Measurements from ENCODE around the gene GUK1.
A peak's percentile ranks its signal among the peaks of the same experiment; 100 is the strongest.

Gene GUK1

DNA sequence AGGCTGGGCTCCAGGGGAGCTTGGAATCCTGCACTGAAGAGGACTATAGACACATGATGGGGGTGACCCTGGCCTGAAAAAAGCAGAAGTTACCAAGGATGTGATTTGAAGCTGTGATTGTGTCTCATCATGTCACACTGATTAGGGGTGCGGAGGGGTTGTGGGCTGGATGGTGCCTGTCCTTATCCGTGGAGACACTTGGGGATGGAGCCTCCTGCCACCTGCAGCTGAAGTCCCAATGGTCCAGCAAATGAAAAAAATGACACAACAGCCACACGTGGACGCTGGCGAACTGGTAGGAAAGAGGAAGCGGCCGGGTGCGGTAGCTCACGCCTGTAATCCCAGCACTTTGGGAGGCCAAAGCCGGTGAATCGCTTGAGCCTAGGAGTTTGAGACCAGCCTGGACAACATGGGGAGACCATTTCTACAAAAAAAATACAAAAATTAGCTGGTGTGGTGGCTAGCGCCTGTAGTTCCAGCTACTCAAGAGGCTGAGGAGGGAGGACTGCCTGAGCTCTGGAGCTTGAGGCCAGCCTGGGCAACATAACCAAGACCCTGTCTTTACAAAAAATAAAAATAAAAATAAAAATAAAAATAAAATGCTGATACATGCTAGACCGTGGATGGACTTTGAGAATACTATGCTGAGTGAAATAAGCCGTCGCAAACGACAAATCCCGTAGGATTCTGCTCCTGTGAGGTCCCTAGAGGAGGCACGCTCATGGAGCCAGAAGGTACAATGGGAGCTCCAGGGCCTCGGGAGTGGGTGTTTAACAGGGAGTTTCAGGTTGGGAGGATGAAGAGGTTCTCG, 24.7 kb downstream of the GUK1 start:
- no peak for DNase-seq

DNA sequence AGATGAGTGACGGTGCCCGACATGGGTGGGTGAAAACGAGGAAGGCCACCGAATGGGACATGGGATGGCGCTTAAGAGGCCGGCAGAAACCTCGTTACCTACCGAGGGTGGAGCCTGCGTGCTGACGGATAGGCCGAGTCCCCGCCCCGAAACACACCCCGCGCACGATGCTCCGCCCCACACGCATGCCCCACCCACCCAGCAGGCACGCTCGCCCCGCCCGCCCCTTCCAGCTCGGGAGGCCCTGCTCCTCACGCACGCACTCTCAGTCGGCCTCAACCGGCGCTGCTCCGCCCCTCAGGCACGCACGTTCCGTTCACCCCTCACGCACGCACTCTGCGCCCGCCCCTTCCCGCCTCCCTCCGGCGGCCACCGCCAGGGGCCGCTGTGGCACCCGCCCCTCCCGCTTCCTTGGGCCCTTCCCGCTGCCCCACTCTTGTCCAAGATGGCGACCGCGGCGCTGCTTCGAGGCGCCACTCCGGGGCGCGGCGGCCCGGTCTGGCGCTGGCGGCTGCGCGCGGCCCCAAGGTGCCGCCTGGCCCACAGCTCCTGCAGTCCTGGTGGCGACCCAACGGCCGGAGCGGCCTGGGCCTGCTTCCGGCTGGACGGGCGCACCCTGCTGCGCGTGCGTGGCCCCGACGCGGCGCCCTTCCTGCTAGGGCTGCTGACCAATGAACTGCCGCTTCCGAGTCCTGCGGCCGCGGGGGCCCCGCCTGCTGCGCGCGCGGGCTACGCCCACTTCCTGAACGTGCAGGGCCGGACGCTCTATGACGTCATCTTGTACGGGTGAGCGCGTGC, 25.5 kb downstream of the GUK1 start, which contains the start of gene IBA57:
IBA57 (plus strand) TSS at position 433 of the 798 bp plus-strand sequence; CDS start at position 446, 13 bp downstream.
- DNase-seq: peak; percentile 100

DNA sequence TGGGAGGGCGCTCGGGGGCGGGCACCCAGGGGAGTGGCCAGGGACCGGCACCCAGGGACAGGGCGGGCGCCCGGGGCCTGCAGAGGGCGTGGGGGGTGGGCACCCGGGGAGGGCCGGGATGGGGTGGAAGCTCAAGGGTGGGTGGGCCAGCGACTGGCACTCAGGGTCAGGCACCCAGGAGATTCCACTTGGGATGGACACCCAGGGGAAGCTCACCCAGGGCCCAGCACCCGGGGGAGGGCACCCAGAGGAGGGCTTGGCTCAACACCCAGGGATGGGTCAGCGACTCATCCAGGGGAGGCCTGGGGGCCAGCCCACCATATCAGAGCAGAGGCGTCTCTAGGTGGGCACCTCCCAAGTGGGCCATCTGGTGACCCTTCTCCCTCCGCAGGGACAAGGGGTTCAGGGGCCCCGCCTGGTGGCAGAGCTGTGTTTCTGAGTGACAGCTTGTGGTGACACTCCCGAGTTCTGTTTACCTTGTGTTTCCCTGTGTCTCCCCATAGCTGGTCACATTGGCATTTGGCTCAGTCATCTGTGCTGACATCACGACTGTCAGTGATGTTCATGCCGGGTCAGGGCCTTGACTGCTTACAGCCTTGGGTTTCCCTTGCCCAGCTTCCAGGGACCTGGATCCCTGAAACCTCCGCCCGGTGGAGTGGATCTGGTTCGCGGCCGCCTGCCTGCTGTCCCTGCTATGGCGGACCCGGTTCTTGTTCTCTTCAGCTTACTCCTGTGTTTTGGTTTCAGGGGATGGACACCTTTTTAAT, 26.3 kb downstream of the GUK1 start:
- peak; percentile 57 for DNase-seq

DNA sequence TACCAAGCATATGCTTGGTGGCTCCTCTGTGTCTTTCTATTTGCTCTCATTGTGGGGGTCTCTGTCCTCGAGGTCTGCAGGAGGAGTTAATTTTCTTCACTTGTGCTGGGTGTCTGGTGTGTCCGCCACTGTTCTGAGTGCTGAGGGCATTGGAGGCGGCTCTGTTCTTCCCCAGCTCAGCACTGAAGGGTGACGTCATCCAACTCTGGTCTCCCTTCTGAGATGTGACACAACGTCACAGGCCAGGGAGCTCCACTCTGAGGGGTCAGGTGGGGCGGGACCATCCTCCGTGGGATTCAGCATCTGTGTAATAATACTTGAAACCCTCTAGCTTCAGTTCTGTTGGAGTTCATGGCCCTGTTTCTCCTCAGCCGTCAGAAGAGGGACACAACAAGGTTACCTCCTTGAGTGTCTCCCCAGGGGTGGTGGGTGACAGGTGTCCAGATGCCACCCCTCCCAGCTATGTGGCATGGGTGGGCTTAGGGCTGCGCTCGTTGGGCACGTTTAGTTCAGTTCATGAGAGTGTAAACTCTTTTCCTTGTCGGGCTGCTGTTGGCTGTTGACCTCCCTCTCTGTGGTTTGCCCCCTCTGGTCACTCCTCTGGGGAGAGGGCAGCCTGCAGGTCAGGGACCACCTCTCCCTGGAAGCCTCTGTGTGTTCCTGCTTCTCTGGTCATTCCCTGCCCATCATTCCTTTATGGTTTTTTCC, 28.6 kb downstream of the GUK1 start:
- DNase-seq: no peak

DNA sequence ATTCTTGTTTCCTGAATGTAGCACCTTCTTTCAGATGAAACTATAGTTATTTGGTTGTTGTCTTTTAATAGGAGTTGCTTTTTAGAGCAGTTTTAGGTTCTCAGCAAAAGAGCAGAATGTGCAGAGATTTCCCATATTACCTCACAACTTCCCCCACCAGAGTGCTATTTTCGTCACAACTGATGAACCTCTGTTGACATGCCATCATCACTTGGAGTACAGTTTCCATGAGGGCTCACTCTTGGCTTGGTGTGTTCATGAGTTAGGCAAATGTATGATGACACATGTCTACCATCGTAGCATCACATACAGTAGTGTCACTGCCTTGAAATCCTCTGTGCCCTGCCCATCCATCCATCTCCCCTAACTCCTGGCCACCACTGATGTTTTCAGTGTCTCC, 29.3 kb downstream of the GUK1 start:
- DNase-seq: no peak

DNA sequence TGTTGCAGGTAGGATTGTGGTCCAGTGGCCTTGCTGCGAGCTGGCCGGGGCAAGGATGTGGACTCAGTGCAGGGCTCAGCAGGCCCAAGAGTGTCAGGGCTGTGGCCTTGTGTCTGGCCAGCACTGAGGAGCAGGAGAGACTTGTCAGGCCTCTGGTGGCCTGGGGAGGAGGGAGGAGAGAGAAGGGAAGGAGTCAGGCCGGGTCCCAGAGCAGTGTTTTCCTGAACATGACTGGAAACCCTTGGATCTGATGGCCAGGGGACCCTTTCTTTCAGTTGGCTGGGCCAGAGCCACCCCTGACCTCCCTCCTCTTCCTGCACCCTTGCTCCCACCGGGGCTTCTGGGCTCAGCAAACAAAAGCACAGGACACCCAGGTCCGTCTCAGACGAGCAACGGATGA, 30.6 kb downstream of the GUK1 start:
- DNase-seq: no peak

DNA sequence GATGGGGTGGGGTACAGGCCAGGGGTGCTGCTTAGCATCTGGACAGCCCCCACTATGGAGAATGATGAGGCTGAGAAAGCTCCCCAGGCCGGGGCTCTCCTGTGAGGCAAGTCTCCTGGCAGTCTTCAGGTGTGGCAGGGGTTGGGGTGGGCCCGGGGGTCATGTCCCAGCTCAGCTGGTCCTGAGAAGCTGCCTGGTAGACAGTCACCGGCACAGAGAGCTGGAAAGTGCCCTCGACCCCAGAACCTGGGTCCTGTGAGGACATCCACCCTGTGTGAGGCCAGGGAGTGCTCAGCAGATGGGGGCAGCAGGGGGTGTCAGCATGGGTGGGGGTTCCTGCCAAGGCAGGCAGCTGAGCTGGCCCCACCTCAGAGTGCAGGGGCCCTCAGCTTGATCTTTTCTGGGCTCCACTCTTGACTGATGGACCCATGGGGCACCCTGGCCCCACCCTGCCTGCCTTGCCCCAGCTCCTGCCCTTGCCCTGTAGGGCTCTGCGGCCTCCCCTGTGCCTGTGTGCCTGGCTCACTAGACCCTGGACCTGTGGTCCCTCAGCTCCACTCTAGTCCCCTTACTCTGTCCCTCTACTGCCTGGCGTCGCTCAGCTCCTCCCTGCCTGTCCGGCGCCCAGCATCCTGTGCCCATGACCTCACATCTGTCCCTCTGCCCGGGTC, 31.3 kb downstream of the GUK1 start:
- no peak for DNase-seq

DNA sequence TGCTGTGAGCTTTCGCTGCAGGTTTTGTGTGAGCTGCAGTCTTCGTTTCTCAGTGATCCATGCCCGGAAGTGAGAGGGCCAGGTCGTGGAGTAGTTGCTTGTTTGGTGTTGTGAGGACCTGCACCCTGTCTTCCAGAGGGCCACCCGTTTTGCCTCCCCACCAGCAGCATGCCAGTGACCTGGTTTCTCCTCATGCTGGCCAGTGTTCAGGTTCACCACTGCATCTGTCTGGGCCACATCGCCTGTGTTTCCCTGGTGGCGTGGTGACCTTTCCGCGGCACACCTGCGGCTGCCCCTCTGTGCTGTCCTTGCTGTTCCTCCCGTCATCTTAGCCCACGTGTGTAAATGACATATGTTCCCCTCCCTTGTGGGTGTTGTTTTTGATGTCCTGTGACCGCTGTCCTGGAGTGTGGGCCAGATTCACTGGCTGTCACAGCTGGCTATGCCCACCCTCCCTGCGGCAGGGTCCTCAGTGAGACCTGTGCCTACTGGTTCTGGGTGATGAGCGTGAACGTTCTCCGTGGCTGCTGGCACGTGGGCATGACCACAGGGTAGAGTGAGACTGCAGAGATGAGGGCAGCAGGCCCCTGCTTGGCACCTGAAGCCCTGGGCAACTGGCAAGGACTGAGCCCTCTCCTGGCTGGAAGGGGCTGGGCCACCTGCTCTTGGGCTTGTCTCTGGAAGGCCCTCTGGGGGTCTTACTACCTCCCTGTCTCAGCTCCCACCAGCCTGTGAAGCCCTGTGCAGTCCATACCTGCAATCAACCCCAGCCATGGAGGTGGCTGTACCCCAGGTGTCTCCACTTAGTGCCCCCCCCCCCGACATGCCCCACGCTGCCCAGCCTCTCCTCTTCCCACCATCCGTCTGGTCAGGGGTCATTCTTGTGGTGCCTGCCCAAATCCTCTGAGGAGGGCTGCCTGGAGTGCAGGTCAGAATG, 32.8 kb downstream of the GUK1 start:
- DNase-seq: no peak

DNA sequence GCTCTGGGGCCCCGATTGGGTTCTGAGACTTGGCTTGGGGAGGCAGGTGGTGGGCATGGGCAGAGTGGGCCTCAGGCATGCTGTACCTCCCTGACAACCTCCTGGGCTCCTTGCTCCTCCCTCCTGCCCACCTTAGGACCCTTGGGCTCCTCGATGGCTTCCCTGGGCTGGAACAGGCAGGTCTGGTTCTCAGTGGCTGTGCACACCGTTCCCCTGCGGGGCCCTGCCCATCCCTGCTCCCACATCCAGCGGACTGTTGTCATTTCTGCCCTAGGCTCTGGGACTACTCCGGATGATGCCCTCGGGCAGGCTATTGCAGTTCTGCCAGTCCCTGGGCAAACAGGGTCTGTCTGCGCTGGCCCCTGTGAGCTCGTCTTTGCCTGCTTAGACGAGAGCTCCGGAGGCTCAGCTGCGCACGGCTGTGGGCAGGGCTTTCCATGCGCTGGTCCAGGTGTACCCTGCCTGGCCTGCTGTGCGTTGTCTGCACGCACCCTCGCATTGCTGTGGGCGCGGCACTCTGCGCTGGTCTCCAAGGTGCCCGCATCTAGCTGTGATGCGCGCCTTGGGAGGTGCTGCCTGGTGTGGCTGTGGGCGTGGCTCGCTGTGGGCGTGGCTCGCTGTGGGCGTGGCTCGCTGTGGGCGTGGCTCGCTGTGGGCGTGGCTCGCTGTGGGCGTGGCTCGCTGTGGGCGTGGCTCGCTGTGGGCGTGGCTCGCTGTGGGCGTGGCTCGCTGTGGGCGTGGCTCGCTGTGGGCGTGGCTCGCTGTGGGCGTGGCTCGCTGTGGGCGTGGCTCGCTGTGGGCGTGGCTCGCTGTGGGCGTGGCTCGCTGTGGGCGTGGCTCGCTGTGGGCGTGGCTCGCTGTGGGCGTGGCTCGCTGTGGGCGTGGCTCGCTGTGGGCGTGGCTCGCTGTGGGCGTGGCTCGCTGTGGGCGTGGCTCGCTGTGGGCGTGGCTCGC, 33.7 kb downstream of the GUK1 start:
- peak; percentile 28 for DNase-seq

DNA sequence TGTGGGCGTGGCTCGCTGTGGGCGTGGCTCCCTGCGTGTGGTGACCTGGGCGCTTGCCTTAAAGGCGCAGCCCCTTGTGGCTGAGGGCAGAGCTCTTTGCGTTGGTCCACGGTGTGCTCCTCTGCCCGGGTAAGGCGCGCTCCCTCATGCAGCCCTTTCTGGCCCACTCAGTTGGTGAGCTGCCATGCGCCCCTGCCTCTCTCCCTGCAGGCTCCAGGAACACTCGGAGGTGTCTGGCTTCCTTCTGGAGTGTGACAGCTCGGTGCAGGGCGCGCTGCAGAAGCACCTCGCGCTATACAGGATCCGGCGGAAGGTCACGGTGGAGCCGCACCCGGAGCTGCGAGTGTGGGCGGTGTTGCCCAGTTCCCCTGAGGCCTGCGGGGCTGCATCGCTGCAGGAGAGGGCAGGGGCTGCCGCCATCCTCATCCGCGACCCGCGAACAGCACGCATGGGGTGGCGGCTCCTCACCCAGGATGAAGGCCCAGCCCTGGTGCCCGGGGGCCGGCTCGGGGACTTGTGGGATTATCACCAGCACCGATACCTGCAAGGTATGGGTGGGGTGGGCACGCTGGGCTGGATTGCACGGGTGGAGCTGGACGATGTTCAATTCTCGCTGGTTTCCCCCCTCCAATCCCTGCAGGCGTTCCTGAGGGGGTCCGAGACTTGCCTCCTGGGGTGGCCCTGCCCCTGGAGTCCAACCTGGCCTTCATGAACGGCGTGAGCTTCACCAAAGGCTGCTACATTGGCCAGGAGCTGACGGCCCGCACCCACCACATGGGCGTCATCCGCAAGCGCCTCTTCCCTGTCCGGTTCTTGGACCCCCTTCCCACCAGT, 34.6 kb downstream of the GUK1 start:
- DNase-seq: peak; percentile 31

DNA sequence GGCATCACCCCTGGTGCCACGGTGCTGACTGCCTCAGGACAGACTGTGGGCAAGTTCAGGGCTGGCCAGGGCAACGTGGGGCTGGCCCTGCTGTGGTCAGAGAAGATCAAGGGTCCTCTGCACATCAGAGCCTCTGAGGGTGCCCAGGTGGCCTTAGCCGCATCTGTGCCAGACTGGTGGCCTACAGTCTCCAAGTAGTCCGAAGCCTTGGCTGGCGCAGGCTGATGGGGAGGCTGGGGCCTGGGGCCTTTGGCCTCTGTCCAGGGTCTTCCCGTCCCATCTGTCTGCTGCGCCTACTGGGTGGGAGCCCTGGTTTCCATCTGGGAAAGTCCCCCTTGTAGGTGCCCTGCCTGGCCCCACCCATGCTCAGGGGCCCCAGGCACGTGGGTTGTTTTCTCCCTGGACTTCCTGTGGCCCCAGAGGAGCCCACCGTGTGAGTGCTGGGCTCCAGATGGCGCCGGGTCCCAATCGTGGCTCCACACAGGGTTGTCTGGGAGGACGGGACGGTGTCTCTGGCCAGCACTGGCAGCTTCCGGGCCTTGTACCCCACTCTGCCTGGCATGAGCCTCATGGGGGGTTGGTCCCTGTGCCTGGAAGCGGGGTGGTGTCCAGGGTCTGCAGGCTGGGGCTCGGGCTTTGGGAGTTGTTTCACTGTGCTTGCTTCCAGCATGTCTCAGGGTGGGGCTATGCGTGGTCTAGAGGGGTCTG, 35.4 kb downstream of the GUK1 start:
- no peak for DNase-seq

DNA sequence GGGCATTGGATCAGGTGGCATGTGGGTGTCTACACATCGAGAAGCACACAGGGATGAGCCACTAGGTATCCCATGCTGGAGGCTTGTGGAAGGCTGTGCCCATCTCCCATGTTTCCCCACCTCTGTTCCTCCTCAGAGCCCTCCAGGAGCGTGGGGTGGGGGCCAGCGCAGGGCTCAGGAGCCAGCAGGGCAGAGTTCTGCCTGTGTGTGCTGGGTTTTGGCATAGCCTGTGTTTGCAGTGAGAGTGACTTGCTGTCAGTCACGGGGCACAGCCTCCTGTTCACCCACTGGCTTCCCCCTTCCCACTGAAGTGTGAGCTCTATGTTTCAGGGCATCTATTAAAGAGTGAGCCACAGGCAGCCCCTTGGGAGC, 35.9 kb downstream of the GUK1 start:
- DNase-seq: no peak

DNA sequence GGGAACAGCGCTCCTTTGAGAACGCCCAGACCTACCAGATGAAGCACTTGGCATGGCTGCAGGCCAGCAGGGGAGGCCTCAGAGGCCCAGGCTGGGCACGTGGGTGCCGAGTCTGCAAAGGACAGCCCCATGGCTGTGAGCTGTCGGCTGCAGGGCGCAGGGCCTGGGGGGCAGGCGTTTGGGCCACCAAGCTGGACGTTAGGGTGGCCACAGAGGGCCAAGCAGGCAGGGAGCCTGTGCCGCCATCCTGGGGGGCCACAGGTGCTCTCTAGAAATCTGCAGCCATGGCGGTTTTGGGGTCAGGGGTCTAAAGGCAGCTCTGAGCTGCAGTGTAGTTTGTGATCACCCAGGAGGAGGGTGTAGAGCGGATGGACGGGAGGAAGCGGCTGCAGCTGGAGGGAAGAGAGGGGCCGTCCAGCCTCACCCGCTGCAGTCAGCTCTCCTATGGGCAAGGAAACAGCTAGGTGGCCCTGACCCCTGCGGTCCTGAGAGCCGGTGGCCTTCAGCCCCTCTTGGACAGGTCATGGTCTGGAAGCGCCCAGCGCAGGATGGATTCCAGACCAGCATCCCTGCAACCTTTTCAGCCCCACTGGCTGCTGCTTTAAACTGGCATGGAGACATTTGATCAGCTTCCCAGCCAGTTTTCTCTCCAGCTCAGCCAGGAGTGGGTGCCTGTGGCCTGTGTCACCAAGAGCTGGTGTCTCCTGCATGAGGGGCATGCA, 36.5 kb downstream of the GUK1 start:
- no peak for DNase-seq

DNA sequence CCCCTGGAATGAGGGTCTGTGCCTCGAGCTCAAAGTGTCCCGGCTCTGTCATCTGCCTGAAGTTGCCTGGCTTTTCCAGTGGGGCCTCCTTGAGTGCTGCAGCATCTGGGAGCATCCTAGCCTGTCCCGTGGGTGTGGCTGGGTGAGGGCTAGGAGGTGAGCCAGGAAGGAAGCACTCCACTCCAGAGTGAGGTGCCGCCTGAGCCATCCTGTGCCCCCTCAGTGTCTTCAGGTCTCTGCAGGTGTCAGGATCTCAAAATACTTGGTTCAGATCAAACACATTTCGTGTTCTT, 37.0 kb downstream of the GUK1 start:
- DNase-seq: no peak

DNA sequence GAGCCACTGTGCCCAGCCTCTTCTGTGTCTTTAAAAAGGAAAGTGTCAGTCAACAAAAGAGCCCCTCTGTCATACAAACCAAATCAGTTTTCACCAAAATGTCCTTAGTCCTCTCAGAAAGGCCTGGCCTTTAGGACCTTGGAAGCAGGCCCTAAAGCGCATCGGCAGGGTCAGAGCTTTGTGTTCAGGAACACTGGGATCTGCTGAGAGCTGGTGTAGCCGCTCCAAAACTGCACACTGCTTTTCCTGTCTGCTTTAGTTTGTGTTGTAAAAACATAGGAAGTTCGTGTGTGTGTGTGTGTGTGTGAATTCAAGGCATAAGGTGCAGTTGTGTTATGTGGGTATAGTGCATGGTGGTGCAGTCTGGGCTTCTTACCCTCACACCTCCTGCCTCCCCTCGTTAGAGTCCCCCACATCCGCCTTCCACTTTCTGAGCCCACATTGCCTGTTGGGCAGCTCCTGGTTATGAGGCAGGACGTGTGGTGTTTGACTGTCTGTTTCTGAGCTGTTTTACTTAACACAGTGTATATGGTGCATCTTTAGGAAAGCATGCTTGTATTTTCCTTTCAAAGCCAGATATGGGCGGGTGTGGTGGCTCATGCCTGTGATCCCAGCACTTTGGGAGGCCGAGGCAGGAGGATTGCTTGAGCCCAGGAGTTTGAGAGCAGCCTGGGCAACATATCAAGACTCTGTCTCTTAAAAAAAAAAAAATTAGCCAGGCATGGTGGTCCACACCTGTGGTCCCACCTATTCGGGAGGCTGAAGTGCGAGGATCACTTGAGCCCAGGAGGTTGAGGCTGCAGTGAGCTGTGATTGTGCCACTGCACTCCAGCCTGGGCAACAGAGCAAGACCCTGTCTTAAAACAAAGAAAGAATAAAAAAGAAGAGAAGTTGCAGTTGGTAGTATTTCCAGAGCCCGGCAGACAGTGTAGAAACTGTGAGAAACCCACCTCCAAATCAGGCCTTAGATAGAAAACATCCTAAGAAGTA, 37.9 kb downstream of the GUK1 start:
- DNase-seq: no peak
